ENCODE results near the gene CSRP3. TPM values are rescaled to one million over a fixed set of nuclear protein-coding genes. Genes with fewer than 3 reads are reported as not detected.

The CSRP3 gene
- total RNA-seq, 4 donors from 2014 or later = not detected

DNA sequence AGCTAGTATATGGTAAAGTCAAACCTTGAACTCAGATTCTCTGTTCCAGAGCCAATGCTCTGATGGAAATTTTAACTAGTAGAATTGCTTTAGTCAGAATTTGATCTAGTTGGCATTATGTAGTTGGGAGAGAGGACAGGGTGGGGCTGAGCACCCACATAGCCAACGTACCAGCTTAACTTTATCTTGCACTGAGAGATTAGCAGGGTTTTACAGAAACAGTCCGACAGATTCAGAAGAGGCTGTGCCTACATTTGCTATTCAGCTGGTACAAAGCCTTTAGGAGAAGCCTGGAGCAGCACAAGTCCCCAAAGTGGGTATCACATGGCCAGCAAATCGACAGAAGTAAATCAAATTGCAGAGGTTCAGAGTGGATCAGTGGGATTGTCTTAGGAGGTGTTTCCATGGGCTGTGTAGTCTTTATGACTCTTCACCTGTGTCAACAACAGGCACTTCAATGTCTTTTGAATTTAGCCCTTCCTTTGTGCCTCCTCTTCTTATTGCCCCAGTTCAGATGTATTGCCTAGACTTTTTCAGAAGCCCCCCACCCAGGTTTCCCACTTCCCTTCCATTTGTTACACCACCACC is 7.3 kb upstream of the CSRP3 start:
- H3K27me3 ChIP-seq = no peaks in the 10 kb centered on the region
- H3K4me1 ChIP-seq = no peaks in the 10 kb centered on the region
- TF ChIP-seq CTCF (IDR thresholded peaks at IDR 0.05) (no peak), POLR2A (IDR thresholded peaks at IDR 0.05) (no peak)
- no peak overlapping the region for H3K4me3 ChIP-seq
- DNase-seq = no peak
- 63 to 74% methylated on average over 3 of the region's 3 CpGs for WGBS, 2 donors
- H3K36me3 ChIP-seq = no peaks in the 10 kb centered on the region
- H3K9me3 ChIP-seq = no peaks in the 10 kb centered on the region
- intact Hi-C loops (cut with DNase I) = no loop called here
- no peak overlapping the region for H3K27ac ChIP-seq

- H3K4me3 ChIP-seq = no peak overlapping the region
- no peaks in the 10 kb centered on the region for H3K27me3 ChIP-seq
- no peak for TF ChIP-seq CTCF (IDR thresholded peaks at IDR 0.05)
- no peak for TF ChIP-seq POLR2A (IDR thresholded peaks at IDR 0.05)
- no peak for DNase-seq
- 78 to 89% methylated on average over 2 of the region's 2 CpGs for WGBS, 2 donors
- H3K27ac ChIP-seq = no peak overlapping the region
- no peaks in the 10 kb centered on the region for H3K36me3 ChIP-seq
- intact Hi-C loops (cut with DNase I) = no loop called here
- no peaks in the 10 kb centered on the region for H3K9me3 ChIP-seq
- no peaks in the 10 kb centered on the region for H3K4me1 ChIP-seq
Measured at GRCh38 chr11:19208181-19208580, 6.4 kb upstream of the CSRP3 start.

DNA sequence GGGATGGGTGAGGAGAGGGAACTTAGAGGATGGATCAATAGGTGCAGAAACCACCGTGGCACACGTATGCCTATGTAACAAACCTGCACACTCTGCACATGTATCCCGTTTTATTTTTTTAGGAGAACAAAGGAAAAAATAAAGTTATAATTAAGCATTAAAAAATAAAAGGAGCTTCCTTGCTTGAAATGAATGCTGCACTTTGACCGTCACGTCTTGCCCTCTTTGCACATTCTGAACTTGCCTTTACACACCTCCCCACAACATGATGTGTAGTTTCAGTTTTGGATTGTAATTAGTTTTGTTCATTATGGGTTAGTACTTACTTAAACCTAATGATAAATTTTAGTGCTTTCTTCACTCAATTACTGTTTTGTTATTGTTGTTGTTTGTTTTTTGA is 3.1 kb upstream of the CSRP3 start:
- Histone ChIP-seq H3K27ac (no peak overlapping the region), H3K36me3 (no peaks in the 10 kb centered on the region), H3K4me1 (peaks cover 0 to 6% (median 0%) of the 10 kb centered on the region in 3 donors), H3K27me3 (no peaks in the 10 kb centered on the region), H3K9me3 (no peaks in the 10 kb centered on the region), H3K4me3 (no peak overlapping the region)
- no peak for DNase-seq
- intact Hi-C loops (cut with DNase I) = no loop called here
- 91 to 92% methylated on average over 5 of the region's 5 CpGs for WGBS, 2 donors
- TF ChIP-seq CTCF (IDR thresholded peaks at IDR 0.05) = no peak
- TF ChIP-seq POLR2A (IDR thresholded peaks at IDR 0.05) = no peak

DNA sequence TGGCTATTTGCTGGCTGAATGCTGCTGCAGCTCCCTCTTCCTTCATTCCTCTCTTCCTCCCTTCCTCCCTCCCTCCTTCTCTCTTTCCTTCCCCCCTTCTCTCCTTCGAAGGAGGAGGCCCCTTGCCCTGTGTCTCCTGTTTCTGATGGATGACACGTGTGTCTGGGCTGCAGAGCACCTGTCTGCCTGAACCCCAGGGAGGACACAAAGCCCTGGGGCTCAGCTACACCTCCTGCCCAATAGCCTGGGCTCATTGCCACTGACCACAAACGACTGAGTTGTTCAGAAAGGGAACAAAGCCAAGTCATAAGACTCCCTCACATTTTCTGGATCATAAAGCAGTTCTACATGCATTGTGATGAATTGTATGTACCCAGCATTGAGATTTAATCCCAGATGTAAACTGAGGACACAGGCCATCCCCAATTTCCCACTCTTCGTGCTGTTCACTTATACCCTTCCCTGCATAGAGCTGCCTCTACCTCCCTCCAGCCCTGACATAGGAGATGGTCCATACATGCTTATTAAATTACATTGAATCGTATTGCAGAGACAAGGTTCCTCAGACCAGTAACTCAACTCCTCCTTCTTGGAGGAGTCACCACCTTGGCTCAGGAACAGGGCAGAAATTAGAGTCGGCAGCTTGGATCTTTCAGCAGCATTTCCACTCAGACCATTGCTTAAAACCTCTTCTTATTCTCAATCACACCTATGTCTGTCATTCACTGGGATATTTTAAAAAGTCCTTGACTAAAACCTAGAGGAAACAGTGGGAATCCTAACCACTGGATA is 1.2 kb downstream of the CSRP3 start:
- DNase-seq = no peak

More for the DNA sequence above, 1.2 kb downstream of the CSRP3 start:
- intact Hi-C loops (cut with DNase I) = no loop called here
- Histone ChIP-seq H3K9me3 (no peaks in the 10 kb centered on the region), H3K36me3 (no peaks in the 10 kb centered on the region), H3K4me3 (no peak overlapping the region), H3K4me1 (peaks cover 0 to 6% (median 0%) of the 10 kb centered on the region in 3 donors), H3K27ac (no peak overlapping the region), H3K27me3 (no peaks in the 10 kb centered on the region)
- WGBS, 2 donors = 33 to 40% methylated on average over 5 to 6 of the region's 6 CpGs
- TF ChIP-seq POLR2A (IDR thresholded peaks at IDR 0.05) = no peak
- TF ChIP-seq CTCF (IDR thresholded peaks at IDR 0.05) = no peak
